HG02943 (cell line): Measurements from ENCODE around the gene OLFM3.

Experiments used
- ATAC-seq: cut with Tn5 transposase; IDR thresholded peaks from one replicate; pipeline ENCODE4 v1.9.1; 2021; ENCODE audit warnings: mild to moderate bottlenecking, low read depth, moderate library complexity; ENCODE audit not compliant: unreplicated experiment

Gene OLFM3

DNA sequence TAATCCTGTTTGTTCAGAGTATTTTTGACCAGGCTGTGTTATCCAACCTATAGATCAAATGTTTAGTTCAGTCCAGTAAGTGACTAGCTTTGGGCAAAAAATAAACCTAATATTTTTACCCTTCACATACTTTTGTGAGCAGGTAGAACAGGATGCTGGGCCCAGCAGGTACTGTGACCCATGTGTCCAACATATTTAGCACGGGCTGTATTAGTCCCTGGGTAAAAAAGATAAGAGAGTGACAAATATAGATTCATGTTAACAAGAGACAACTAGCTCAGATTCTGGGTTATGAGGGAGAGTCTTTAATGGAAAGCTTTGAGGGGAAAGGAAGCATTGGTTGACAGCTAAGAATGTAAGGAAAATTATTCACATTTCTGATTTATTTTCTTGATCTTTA is 43.1 kb downstream of the OLFM3 start:
- no peak for ATAC-seq

DNA sequence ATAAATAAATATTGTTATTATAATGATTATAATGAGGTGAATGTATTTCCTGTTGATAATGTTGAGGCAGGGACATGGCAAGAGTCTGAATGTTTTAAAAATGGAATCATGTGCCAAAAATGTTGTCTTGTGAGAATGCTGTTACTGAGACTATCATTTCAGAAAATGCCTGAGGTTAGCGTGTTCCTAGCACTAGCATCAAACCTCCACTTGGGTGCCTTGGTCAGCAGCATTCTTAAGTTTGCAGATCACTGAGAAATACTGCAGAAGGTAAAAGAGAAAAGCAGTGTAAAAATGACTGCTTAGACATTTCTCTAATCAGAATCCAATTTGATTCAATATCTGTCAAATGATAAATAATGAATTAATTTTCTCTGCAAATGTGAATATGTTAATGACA is 50.8 kb downstream of the OLFM3 start:
- ATAC-seq, result no peak

DNA sequence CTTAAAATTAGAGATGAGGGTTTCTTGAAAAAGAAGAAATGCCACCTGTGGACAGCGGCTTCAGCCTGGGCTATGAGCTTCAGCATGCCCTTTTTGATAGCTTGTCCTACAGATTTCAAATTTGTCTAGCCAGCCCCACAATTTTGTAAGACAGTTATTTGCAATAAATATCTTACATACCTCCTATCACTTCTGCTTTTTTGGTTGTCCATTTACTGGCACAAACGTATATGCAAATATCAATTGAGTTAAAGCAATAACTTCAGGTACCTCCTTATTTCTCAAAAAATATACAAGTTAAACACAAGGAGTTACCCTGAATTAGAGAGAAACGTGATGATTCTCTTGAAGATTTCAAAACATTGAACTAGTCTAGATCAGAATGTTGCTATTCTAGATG is 53.5 kb downstream of the OLFM3 start:
- ATAC-seq, result no peak

DNA sequence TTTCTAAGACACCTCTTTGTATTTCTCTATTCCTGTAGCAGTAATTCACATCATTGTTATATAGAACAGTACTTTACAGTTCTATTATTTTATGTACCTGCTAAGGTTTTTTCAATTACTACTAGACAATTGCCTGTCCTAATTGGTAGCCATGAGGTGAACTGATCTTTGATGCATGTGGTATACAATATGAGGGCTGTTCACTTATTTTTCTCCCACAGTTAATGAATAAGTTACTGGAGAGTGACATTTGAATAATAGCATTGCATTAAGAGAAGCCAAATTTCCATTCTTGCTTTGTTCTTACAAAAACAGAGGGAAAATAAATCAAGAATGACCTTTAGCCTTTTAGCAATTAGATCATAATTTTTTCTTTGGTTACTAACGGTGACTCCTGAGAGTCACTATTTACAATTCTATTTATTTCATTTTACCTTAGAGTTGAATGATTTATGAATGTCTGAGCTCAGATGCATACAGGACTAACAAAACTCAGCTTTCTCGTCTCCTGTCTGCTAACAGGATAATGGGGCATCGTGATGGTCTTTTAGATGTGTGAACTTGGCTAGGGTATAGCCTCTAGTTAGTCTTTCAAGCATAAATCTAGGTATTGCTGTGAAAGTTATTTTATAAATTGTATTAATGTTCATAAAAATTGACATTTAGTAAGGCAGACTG is 54.1 kb downstream of the OLFM3 start:
- no peak for ATAC-seq

DNA sequence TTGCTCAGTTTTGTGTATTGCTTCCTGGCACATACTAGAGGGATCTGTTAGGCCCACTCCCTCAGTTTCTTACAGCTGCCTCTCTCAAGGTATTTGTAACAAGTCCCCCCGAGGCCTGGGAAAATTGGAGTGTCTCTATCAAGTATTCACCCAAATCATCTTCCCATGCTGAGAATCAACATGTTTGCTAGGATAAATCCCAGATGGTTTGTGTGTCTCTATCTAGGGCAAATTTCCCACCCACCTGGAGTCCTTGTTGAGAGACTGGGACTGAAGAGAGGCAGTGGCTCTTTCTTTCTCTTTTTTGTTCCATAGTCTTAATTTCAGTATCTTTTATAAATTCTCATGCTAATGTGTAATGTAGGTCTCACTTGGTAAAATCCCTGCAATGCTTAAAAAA is 58.0 kb downstream of the OLFM3 start:
- ATAC-seq, result no peak

DNA sequence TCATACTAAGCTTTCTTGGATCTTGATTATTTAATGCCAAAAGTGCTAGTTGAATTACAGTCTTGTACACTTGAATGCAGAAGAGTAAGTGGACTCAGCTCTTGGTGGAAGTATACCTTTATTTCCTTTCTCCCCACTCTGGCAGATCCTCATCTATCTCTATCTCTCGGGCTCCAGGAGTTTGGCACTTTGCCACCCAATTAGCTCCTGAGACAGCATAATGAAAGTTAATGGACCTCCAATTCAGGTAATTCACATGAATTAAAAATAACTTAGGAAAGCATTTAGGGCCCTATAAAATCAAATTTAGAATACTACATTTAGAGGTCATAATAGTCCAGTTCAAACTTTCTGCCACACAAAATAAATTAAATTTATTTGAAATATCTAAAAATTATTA is 67.4 kb downstream of the OLFM3 start:
- no peak for ATAC-seq

DNA sequence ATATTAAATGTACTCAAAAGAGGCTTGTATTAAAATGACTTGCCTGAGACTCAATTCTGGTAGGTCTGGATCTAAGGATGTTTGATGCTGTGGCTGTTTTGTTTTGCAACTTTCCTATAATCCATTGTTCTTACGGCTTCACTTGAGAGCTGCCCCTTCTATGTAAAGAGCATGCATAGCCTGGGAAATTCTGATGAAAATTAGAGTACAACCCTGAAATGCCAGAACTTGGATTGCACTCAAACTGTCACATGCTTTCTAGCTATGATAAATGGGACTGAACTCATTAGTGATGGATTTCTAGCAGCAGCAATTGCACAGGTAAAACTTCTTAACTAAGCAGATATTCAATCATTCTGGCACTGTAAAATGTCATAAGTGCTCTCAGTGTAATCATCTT is 67.9 kb downstream of the OLFM3 start:
- ATAC-seq, result no peak

DNA sequence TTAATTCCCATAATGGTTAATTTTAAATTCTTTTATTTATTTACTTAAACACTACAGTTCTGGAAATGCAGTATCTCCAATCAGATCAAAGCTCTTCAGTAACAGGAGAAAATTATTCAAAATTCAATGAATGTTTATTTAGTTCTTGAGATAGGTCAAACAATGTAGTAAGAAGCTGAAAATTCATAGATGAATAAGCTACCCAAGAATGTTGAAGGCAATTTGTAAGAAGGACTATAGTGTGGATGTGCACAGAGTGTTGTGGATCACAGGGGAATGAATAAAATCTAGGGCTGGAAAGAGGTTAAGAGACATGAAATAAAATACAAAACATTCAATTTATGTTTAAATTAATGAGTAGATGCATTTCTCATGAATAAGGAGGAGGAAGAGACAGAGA is 72.0 kb downstream of the OLFM3 start:
- no peak for ATAC-seq

DNA sequence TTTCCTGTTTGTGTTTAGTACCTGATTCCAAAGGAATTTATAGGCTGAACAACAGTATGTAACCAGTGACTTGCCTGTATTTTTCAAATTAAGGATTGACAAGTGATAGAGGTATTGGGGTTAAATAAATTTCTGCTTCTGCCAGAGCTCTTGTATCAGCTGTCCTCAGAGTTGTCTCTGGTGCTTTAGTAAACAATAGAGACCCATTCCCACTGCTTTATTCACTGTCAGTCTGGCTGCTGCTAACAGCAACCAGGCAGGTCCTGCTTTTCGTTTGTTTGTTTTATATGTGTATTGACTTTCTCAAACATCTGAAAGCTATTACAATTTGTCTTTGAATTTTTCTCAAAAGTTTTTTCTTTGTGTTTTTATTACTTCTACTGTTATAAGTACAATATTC is 76.1 kb downstream of the OLFM3 start:
- no peak for ATAC-seq

DNA sequence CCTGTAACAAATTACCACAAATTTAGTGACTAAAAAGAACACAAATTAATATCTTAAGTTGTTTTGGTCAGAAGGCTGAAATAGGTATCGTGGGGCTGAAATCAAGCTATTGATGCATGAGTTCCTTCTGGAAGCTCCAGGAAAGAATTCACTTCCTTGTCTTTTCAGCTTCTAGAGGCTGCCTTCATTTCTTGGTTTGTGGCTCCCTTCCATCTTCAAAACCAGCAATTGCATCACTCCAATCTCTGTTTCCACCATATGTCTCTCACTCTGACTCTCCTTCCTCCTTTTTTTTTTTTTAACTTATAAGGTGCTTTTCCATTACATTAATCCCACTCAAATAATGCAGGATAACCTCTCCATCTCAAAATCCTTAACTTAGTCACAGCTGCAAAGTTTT is 78.4 kb downstream of the OLFM3 start:
- ATAC-seq, result no peak

DNA sequence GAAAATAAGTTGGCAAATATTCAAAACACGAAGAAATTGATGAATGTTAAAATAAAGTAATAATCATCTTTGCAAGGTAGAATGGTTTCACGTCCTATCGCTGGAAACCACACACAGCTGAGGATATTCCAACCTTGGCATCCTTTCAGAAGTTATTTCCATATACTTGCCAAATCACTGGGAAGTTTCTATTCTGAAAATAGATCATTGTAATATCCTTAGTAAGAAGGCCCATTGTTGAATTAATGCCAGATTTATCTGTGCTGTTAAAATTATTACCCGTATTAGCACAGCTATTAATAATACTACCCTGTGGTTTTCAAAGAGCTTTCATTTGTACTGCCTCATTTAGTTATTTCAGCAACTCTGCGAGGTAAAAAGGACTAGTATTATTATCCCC is 81.1 kb downstream of the OLFM3 start:
- ATAC-seq, result no peak

DNA sequence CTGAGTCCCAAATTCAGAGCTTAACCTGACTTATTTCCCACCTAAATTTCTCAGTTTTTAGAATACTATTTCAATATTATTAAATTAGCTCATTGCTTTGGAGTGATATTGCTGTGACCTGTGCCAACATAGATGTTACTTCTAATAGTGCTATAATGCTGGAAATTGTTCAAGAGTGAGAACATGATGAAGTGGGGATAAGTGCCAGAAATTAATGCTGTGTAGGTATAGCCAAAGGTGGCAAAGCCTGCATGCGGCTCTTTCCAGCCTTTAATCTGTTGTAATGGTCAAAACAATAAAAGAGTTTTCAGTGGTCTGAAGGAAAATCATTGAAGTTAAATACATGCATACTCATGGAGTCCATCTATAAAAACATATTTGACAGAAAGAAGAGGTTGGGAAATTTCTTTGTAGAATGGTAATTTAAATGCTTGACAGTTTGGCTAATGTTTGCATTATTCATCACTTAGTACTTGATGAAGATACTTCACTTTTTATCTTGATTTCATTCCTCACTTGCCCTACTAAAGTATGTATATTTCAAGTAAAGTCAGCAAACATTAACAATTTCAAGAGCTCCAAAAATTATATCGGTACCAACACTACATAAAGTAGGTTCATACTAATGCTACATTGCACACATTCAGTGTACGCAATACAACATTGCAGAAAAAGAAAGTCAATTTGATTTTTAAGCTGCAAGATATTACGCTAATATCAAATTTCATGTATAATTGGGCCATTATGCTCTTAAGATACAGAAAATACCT is 82.1 kb downstream of the OLFM3 start:
- ATAC-seq, result no peak

DNA sequence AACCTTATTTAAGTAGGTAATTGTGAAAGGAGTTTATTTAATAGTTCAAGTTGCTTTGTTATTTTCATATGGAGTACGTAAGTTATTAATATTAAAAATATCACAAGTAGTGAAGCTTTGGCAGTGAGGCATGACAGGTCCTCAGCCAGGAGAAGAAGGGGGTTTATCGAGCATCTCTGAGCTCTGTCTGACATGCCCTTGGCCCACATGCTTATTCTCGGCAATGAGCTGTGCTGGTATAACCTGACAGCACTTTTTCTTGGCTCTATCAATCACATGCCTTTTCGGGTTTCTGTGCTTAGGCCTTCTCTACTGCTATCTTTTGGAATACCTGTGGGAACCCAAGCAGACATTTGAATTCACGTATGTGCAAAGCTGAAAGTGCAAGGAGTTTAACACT is 84.8 kb downstream of the OLFM3 start:
- no peak for ATAC-seq

DNA sequence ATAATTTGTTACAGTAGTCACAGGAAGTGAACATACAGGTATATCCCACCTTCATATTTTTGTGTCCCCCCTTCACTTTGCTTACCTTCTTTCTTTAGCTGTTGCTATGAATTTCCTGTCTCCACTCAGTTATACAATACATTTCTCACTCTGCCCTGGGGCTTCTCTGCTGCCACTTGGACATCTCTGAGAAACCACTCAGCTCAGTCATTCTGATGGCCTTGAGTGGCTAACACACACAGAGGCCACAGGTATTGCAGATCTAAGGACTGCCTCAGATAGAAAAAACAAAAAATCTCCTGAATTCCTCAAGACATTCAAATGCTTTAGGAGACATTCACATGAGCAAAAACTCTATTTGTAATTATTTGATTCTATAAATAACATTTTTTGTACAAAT is 87.7 kb downstream of the OLFM3 start:
- ATAC-seq, result no peak

DNA sequence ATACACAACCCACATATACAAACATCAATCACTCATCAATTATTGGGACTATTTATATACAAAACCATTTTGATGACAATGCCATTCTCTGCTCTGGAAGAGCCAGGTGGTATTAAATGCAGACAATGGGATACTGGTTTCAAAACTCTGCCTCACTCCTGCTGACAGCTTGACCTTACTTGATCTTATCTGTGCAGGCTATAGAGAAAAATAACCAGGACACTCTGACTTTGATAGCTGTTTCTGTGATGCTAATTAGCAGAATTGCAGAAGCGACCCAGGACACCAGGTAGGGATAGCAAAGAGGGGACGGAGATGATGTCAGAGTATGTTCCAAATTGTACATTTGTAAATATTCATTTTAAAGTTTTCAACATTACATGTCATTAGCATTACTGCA is 89.5 kb downstream of the OLFM3 start:
- ATAC-seq, result no peak

DNA sequence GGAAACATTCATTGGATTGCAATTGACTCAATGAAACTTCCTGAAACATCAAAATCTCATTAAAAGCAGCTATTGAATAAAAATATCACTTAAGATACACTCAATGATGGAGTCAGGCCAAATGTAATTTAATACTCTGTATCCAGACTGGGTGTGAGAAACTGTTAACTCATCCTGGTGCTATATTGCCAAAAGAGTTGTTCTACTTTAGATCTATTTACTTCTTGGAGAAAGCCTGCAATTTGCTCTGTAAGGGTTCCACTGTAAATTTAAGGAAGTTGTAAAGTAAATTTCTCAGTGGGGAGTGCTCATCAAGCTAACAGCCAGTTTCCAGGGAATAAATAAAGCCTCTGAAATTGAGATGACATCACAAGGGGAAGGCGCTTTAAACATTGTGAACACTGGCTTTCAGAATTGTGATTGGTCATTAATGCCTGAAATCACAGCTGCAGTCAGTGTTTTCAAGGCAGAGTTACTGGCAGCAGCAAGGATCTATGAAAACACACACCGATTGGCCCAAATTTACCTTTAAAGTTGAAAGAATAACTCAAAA is 91.4 kb downstream of the OLFM3 start:
- no peak for ATAC-seq

DNA sequence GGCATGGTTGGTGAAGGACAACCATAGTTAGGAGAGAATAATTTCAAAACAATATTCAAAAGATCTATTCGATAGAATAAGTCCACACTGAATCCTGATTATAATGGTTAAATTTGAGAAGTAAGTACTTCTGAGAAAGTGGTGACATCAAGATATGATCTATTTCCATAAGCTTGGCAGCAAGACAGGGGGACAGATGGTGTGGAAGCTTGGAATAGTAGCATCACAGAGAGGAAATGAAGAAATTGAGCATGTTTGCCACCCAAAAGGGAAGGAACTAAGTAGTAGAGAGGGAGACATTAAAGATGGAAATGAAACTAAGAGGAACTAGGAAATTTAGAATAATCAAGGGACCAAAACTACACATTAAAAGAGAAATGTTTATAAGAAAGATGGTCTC is 94.5 kb downstream of the OLFM3 start:
- ATAC-seq, result no peak

DNA sequence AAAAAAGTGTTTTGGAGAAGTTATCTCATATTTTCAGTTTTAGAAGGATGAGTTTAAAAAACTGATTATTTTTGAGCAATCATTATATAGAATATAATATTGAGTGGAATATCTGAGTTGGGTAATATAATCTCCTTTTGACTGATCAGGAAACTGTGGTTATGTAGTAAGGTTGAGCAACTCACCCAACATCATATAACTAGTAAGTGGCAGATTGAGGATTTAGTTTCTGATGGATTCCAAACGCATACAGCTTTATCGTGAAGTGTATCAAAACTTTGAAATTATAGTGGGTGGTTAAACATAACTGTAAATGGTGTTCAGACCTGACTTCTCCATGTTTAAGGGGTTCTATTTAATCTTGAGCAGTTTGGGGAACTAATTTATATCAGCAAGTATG is 98.6 kb downstream of the OLFM3 start:
- ATAC-seq, result no peak

DNA sequence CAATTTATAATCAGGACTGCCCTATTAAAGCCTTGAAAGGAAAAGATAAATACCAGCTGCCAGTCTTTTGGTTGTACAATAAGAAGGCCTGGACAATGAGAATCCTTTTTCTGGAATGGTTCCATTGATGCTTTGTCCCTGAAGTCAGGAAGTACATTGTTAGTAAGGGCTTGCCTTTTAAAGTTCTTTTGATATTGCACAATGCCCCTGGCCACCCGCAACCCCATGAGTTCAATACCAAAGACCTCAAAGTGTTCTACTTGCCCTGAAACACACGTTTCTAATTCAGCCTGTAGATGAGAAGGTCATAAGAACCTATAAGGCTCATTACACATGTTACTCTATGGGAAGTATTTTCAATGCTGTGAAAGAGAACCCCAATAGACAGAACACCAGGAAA is 112.1 kb downstream of the OLFM3 start:
- ATAC-seq, result no peak

DNA sequence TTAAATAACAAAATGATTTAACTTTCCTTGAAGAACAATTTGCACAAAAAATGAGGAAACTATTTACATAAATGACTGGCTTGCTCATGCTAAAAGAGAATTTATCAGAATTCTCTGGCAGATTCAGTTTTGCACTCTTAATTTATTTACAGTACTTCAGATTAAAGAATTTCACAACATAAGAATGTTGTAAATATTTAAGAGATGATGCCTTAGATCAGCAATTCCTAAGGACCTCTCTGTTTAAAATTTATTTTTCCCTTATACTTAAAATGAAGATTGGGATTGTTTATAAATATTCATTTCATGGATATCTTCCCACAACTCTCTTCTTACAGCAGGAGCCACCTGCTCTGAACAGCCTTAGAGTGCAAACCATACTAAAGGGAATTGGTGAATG is 120.8 kb downstream of the OLFM3 start:
- ATAC-seq, result no peak

DNA sequence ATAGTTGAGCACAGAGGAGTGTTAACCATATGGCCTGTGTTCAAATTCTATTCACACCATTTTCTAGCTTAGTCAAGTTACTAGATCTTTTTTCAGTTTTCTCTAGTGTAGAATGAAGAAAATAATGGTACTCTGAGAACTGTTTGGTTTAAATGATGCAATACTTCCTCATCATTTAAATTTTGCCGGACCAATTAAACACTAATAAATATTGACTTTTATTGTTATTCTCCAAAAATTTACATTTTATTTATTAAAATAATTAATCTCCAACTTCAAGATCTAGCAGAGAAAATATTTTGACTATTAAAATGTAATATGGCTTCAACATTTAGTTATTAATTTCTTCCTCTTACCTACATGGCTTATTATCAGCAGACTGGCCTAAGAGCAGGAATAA is 123.1 kb downstream of the OLFM3 start:
- ATAC-seq, result no peak

DNA sequence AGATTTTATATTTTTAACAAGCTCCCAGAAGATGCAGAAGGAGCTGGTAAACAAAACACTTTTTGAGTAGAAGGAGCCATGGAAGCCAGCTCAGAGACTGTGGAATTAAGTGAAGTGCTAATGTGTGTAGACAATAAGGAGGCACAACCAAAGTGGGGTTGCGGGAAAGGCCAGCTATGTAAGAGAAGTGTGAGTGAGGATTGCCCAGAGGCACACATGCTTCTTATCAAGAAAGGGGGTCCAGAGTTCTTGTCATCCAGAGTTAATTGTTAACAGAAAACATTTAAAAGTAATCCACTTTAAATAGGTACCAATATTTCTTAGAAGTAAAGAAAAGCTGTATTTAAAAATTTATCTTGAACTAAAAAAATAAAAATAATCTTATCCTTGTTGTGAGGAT is 136.8 kb downstream of the OLFM3 start:
- no peak for ATAC-seq
